Peyer's patch (tissue), 4 donors: ENCODE results near the gene UNC5CL. TPM values are rescaled to one million over a fixed set of nuclear protein-coding genes. Genes with fewer than 3 reads are reported as not detected.

Source experiments
- DNase-seq, 3 donors: peaks; one replicate each; pipeline ENCODE4 v3.0.0-alpha.2; 2017 to 2019
- H3K27ac ChIP-seq, 4 donors: fragments of 200-600 bp; sonication (generic); one replicate each; pipeline ENCODE4 v1.5.1; 2016 to 2019
- H3K27me3 ChIP-seq, 2 donors: fragments of 200-600 bp; sonication (generic); one replicate each; pipeline ENCODE4 v1.5.1; 2019
- H3K36me3 ChIP-seq, 3 donors: fragments of 200-600 bp; sonication (generic); one replicate each; pipeline ENCODE4 v1.5.1; 2016 to 2019
- H3K4me1 ChIP-seq, 4 donors: fragments of 200-600 bp; sonication (generic); one replicate each; pipeline ENCODE4 v1.5.1; 2016 to 2019
- H3K4me3 ChIP-seq, 4 donors: fragments of 200-600 bp; sonication (generic); 1 replicate in 3 of 4; 2 replicates in 1 of 4; pipeline ENCODE4 v1.5.1; 2016 to 2019; ENCODE audit warnings: mild to moderate bottlenecking in 1 of 4
- H3K9me3 ChIP-seq, 4 donors: fragments of 200-600 bp; sonication (generic); one replicate each; pipeline ENCODE4 v1.5.1; 2016 to 2019; ENCODE audit warnings: mild to moderate bottlenecking in 1 of 4
- POLR2A ChIP-seq, 2 donors: fragments of 450-650 bp; IDR thresholded peaks; one replicate each; pipeline ENCODE4 v1.5.1; 2017; ENCODE audit warnings: antibody characterized with exemption in 2 of 2, mild to moderate bottlenecking in 2 of 2, moderate library complexity in 2 of 2
- total RNA-seq, 4 donors: library from RNA; depleted of rRNA; stranded (reverse); fragments of >200 nt; gene quantifications; one replicate each; pipeline ENCODE4 v1.1.0, GENCODE V29; 2016
- TF ChIP-seq, protein P1 (sequence below), 6 experiments: fragments of 450-650 bp in 4 of 6; fragments of 200-600 bp in 2 of 6; sonication (generic) in 1 of 6; IDR thresholded peaks; one replicate each; pipeline ENCODE4 v1.5.1; 2017 to 2019; ENCODE audit warnings: antibody characterized with exemption in 6 of 6, mild to moderate bottlenecking in 3 of 6, moderate library complexity in 1 of 6

UNC5CL gene
- total RNA-seq, 4 donors from 2014 or later = 8.3 to 34.6 (median 28.4) TPM

DNA sequence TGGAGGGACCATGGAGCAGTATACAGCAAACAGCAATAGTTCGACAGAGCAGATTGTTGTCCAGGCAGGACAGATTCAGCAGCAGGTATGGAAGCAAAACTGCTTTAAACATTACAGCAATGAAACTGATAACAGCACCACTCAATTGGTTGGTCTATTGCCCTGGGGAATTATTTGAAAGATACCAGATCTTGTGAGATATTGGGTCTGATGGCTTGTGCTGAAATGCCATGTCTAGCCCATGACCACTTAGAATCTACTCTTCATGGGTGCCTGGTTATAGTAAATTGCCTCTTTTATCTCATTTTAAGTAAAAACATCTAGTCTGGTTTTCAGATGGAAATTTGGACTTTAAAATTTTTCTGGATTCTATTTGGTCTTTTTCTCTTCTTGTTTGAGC lies 40.1 kb upstream of the UNC5CL start:
- Histone ChIP-seq H3K27ac (no peak overlapping the region), H3K36me3 (peaks cover 0 to 34% (median 0%) of the 10 kb centered on the region in 3 donors), H3K9me3 (no peaks in the 10 kb centered on the region), H3K4me1 (peaks cover 0 to 38% (median 6%) of the 10 kb centered on the region in 4 donors), H3K27me3 (no peaks in the 10 kb centered on the region), H3K4me3 (no peak overlapping the region)
- TF ChIP-seq, protein P1, sequence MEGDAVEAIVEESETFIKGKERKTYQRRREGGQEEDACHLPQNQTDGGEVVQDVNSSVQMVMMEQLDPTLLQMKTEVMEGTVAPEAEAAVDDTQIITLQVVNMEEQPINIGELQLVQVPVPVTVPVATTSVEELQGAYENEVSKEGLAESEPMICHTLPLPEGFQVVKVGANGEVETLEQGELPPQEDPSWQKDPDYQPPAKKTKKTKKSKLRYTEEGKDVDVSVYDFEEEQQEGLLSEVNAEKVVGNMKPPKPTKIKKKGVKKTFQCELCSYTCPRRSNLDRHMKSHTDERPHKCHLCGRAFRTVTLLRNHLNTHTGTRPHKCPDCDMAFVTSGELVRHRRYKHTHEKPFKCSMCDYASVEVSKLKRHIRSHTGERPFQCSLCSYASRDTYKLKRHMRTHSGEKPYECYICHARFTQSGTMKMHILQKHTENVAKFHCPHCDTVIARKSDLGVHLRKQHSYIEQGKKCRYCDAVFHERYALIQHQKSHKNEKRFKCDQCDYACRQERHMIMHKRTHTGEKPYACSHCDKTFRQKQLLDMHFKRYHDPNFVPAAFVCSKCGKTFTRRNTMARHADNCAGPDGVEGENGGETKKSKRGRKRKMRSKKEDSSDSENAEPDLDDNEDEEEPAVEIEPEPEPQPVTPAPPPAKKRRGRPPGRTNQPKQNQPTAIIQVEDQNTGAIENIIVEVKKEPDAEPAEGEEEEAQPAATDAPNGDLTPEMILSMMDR (IDR thresholded peaks at IDR 0.05) = no peak
- TF ChIP-seq POLR2A (IDR thresholded peaks at IDR 0.05) = no peak
- no peak for DNase-seq

DNA sequence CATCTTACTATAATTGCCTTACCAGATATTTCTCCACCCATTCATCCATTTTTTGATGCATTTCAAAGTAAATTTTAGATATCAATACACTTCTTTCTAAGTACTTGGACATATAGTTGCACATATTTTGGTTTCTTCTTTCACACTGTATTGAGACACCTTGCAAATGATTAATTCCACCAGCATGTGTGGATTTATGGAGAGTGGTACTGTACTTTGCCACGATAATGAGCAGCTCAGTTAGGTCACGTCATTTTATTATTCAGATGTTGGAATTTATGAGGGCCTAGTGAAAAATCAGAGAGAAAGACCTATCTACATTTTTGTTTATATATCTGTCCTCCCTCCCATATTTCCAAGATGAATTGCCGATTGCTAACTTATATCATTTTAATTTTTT lies 39.1 kb upstream of the UNC5CL start:
- Histone ChIP-seq H3K36me3 (peaks cover 0 to 27% (median 0%) of the 10 kb centered on the region in 3 donors), H3K4me3 (no peak overlapping the region), H3K4me1 (peaks cover 0 to 39% (median 6%) of the 10 kb centered on the region in 4 donors), H3K27me3 (no peaks in the 10 kb centered on the region), H3K9me3 (no peaks in the 10 kb centered on the region), H3K27ac (no peak overlapping the region)
- no peak for DNase-seq
- TF ChIP-seq, protein P1 (IDR thresholded peaks at IDR 0.05) = no peak
- TF ChIP-seq POLR2A (IDR thresholded peaks at IDR 0.05) = no peak

DNA sequence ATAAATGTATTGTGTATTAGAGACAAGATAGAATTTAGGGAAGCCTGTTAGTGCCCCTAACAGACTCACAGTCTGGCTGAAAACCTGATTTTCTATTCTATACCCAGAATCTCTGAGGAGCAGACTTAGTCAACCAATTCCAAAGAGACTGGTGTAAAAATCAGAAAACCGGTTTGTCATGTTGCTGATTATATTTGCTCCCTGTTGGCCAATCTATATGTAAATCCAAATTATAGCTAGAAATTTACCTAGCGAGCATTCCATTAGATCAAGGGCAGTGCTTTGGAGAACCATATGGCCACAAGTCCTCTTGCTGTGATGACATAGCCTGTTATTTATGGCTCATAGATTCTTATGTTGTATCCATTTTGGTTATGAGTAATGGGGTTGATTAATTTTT lies 38.5 kb upstream of the UNC5CL start:
- DNase-seq = no peak
- no peak for TF ChIP-seq POLR2A (IDR thresholded peaks at IDR 0.05)
- TF ChIP-seq, protein P1 (IDR thresholded peaks at IDR 0.05) = no peak

DNA sequence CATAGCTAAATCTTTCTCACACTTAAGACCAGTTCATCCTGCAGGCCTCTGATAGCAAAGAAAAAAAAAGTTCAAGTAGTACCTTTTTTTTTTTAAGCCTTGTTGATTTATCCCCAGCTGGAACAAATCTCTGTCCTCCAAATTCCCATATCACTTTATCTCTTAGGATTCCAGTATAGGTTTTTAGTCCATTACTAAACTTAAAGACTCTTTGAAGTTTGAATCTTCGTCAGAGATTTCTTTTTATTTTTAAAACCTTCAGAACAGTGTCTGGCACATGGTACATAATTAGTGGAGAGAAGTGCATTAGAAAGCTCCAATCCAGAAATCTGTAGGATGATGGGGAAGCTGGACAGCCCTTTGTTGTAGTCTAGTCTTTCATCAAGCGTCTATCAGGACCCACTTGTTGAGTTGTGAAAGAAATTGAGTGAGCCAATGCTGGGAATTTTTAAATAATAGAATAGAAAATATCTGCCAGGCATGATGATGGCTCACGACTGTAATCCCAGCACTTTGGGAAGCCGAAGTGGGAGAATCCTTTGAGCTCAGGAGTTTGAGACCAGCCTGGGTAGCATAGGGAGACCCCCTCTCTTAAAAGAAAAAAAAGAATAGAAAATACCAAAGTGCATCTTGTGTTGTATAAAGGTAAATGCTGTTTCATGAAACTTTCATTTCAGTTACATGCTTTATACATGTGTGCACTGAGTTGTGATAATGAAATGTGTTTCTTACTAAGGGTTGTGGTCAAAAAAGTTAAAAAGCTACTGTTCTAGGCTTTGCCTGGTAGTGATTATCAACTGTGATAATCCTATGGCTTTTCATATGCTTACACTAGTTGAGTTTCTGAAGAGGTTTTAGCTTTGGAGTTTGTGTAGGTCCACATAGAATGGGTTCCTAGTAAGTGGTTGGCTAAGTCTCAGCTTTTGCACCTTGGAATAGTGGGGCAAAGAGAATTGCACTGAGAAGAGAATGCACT lies 36.9 kb upstream of the UNC5CL start:
- Histone ChIP-seq H3K36me3 (peaks cover 0 to 20% (median 0%) of the 10 kb centered on the region in 3 donors), H3K9me3 (no peaks in the 10 kb centered on the region), H3K4me1 (peaks cover 0 to 42% (median 6%) of the 10 kb centered on the region in 4 donors), H3K27ac (peak overlapping the region in 1 of 4 donors; percentile 99), H3K4me3 (no peak overlapping the region), H3K27me3 (no peaks in the 10 kb centered on the region)
- DNase-seq = no peak
- TF ChIP-seq, protein P1 (IDR thresholded peaks at IDR 0.05) = no peak
- no peak for TF ChIP-seq POLR2A (IDR thresholded peaks at IDR 0.05)

More for the DNA sequence above, 38.5 kb upstream of the UNC5CL start:
- Histone ChIP-seq H3K4me3 (no peak overlapping the region), H3K27ac (no peak overlapping the region), H3K27me3 (no peaks in the 10 kb centered on the region), H3K36me3 (peaks cover 0 to 27% (median 0%) of the 10 kb centered on the region in 3 donors), H3K4me1 (peaks cover 0 to 39% (median 6%) of the 10 kb centered on the region in 4 donors), H3K9me3 (no peaks in the 10 kb centered on the region)

DNA sequence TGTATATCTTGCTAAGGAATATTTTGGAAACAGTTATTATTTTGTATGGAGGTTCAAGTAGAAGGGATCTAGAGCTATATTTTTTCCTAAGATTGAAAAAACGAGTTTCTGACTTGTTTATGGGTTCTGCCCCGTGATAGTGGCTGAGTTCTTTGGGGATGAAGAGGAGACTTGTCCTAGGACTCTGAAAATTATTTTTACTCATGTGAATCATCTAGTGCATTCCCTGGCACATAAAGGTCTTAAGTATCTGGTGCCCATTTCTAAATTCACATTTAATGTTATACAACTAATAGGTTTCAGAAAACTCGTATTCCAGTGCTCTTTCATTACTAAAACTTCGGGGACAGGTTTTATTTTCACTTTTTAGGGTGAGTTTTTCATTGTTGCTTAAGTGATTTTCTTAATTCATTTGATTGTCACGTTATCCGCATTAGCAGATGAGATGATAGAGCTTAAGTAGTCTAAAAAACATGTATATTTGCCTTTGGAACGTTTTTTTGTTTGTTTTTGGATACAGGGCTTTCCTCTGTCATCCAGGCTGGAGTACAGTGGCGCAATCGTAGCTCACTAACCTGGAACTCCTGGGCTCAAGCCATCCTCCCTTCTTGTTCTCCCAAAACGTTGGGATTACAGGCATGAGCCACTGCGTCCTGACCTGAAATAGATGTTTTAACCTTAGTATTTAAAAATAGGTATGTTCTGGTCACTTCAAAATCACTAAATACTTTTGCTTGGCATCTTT lies 35.8 kb upstream of the UNC5CL start:
- Histone ChIP-seq H3K36me3 (peaks cover 0 to 11% (median 0%) of the 10 kb centered on the region in 3 donors), H3K9me3 (no peaks in the 10 kb centered on the region), H3K27me3 (no peaks in the 10 kb centered on the region), H3K4me1 (peaks cover 0 to 47% (median 6%) of the 10 kb centered on the region in 4 donors), H3K27ac (peak overlapping the region in 3 of 4 donors; percentile 96 to 100 (median 99)), H3K4me3 (peak overlapping the region in 3 of 4 donors; percentile 73 to 97 (median 91))
- TF ChIP-seq POLR2A (IDR thresholded peaks at IDR 0.05) = no peak
- TF ChIP-seq, protein P1 (IDR thresholded peaks at IDR 0.05) = no peak
- DNase-seq = no peak
